Measurements from ENCODE around the gene REXO1.

GRCh38 chr19:1863328-1863637, 15.0 kb upstream of the REXO1 start, which contains the start of gene KLF16:
- no peak for TF ChIP-seq CTCF (IDR thresholded peaks at IDR 0.05)
- TF ChIP-seq POLR2A (IDR thresholded peaks at IDR 0.05) = no peak

Data from testis (tissue), 2 donors.